H9 (cell line): Measurements from ENCODE around the gene ELOVL4. TPM values are rescaled to one million over a fixed set of nuclear protein-coding genes. Genes with fewer than 3 reads are reported as not detected.

ENCODE experiments used
- DNase-seq: peaks from one replicate; pipeline ENCODE4 v3.0.0-alpha.2; 2017
- H2AFZ ChIP-seq: one replicate; pipeline ENCODE4 v1.6.1; 2013; ENCODE audit warnings: mild to moderate bottlenecking, low read length, control low read depth, moderate library complexity
- H2AK5ac ChIP-seq: 2 replicates; pipeline ENCODE4 v1.6.1; 2013; ENCODE audit warnings: low read length, control low read depth, mixed read lengths; ENCODE audit not compliant: insufficient read length
- H2BK120ac ChIP-seq: one replicate; pipeline ENCODE4 v1.6.1; 2013; ENCODE audit warnings: low read depth, mild to moderate bottlenecking, low read length, control low read depth, inconsistent platforms; ENCODE audit not compliant: poor library complexity, severe bottlenecking
- H2BK12ac ChIP-seq: 2 replicates; pipeline ENCODE4 v1.6.1; 2013; ENCODE audit warnings: low read length, control low read depth, mixed read lengths, low read depth; ENCODE audit not compliant: insufficient read length
- H2BK15ac ChIP-seq: 2 replicates; pipeline ENCODE4 v1.6.1; 2013; ENCODE audit warnings: low read depth, low read length, control low read depth
- H2BK20ac ChIP-seq: one replicate; pipeline ENCODE4 v1.6.1; 2013; ENCODE audit warnings: low read depth, mild to moderate bottlenecking, low read length, control low read depth, inconsistent platforms; ENCODE audit not compliant: poor library complexity, severe bottlenecking
- H2BK5ac ChIP-seq: 2 replicates; pipeline ENCODE4 v1.6.1; 2013; ENCODE audit warnings: low read length, control low read depth, mixed read lengths; ENCODE audit not compliant: insufficient read length
- H3K14ac ChIP-seq: 2 replicates; pipeline ENCODE4 v1.6.1; 2013; ENCODE audit warnings: low read length, control low read depth; ENCODE audit not compliant: insufficient read depth
- H3K18ac ChIP-seq: 2 replicates; pipeline ENCODE4 v1.6.1; 2013; ENCODE audit warnings: low read depth, mild to moderate bottlenecking, mixed read lengths, low read length, control low read depth; ENCODE audit not compliant: insufficient read length
- H3K23ac ChIP-seq: 2 replicates; pipeline ENCODE4 v1.6.1; 2013; ENCODE audit warnings: low read length, control low read depth, mixed read lengths, low read depth; ENCODE audit not compliant: insufficient read length
- H3K23me2 ChIP-seq: 2 replicates; pipeline ENCODE4 v1.6.1; 2013; ENCODE audit warnings: low read depth, mild to moderate bottlenecking, mixed read lengths, low read length, control low read depth; ENCODE audit not compliant: insufficient read length, poor library complexity, severe bottlenecking
- H3K27ac ChIP-seq: 2 replicates; pipeline ENCODE4 v1.5.1; 2013; ENCODE audit warnings: low read length, control low read depth, mixed read lengths, low read depth; ENCODE audit not compliant: insufficient read length
- H3K27me3 ChIP-seq: 2 replicates; pipeline ENCODE4 v1.6.1; 2013; ENCODE audit warnings: low read length, control low read depth, inconsistent platforms; ENCODE audit not compliant: insufficient read depth
- H3K4ac ChIP-seq: 2 replicates; pipeline ENCODE4 v1.6.1; 2013; ENCODE audit warnings: low read depth, mild to moderate bottlenecking, control low read depth, inconsistent platforms, low read length, moderate library complexity
- H3K4me1 ChIP-seq: 2 replicates; pipeline ENCODE4 v1.6.1; 2013; ENCODE audit warnings: low read length, control low read depth, inconsistent platforms; ENCODE audit not compliant: insufficient read depth
- H3K4me2 ChIP-seq: 2 replicates; pipeline ENCODE4 v1.6.1; 2013; ENCODE audit warnings: low read length, control low read depth, mixed read lengths; ENCODE audit not compliant: insufficient read length, insufficient read depth
- H3K56ac ChIP-seq: 2 replicates; pipeline ENCODE4 v1.6.1; 2013; ENCODE audit warnings: low read depth, mild to moderate bottlenecking, mixed read lengths, low read length, control low read depth; ENCODE audit not compliant: insufficient read length
- H3K79me1 ChIP-seq: 2 replicates; pipeline ENCODE4 v1.6.1; 2013; ENCODE audit warnings: low read depth, mild to moderate bottlenecking, moderate library complexity, low read length, control low read depth, inconsistent platforms; ENCODE audit not compliant: insufficient read depth, poor library complexity, severe bottlenecking
- H3K79me2 ChIP-seq: 2 replicates; pipeline ENCODE4 v1.6.1; 2013; ENCODE audit warnings: low read length, control low read depth, inconsistent platforms; ENCODE audit not compliant: insufficient read depth
- H3K9ac ChIP-seq: 2 replicates; pipeline ENCODE4 v1.6.1; 2013; ENCODE audit warnings: low read length, control low read depth, mixed read lengths; ENCODE audit not compliant: insufficient read length; ENCODE audit errors: extremely low read depth
- H3K9me3 ChIP-seq: one replicate; pipeline ENCODE4 v1.6.1; 2013; ENCODE audit warnings: low read depth, low read length, inconsistent platforms; ENCODE audit not compliant: control insufficient read depth
- H3T11ph ChIP-seq: one replicate; pipeline ENCODE4 v1.6.1; 2013; ENCODE audit warnings: mild to moderate bottlenecking, low read length, control low read depth, inconsistent platforms
- H4K20me1 ChIP-seq: one replicate; pipeline ENCODE4 v1.6.1; 2013; ENCODE audit not compliant: control insufficient read depth, insufficient read length, insufficient read depth
- H4K5ac ChIP-seq: 2 replicates; pipeline ENCODE4 v1.6.1; 2013; ENCODE audit warnings: low read depth, mild to moderate bottlenecking, mixed read lengths, low read length, control low read depth; ENCODE audit not compliant: insufficient read length
- H4K8ac ChIP-seq: replicated peaks from 2 replicates; pipeline ENCODE4 v1.6.1; 2013; ENCODE audit warnings: low read length, control low read depth, mixed read lengths, low read depth; ENCODE audit not compliant: insufficient read length
- H4K91ac ChIP-seq: 2 replicates; pipeline ENCODE4 v1.6.1; 2013; ENCODE audit warnings: low read depth, mild to moderate bottlenecking, moderate library complexity, mixed read lengths, low read length, control low read depth; ENCODE audit not compliant: insufficient read length
- H3K27ac Mint-ChIP-seq, 3 experiments: 2 replicates in 2 of 3; 3 replicates in 1 of 3; pipeline ENCODE4 v1.8.0; 2020 to 2021; ENCODE audit warnings: mixed read lengths in 3 of 3, mild to moderate bottlenecking in 1 of 3, moderate library complexity in 1 of 3
- H3K27me3 Mint-ChIP-seq: 2 replicates; pipeline ENCODE4 v1.8.0; 2021; ENCODE audit warnings: low read depth, mild to moderate bottlenecking, moderate library complexity, mixed read lengths
- H3K36me3 Mint-ChIP-seq, 3 experiments: 2 replicates in 2 of 3; 3 replicates in 1 of 3; pipeline ENCODE4 v1.8.0; 2020 to 2021; ENCODE audit warnings: low read depth in 3 of 3, mixed read lengths in 3 of 3; ENCODE audit not compliant: insufficient read depth in 1 of 3
- H3K4me1 Mint-ChIP-seq, 2 experiments: 2 replicates each; pipeline ENCODE4 v1.8.0; 2020; ENCODE audit warnings: mixed read lengths in 2 of 2
- H3K4me3 Mint-ChIP-seq, 2 experiments: 2 replicates in 1 of 2; 3 replicates in 1 of 2; pipeline ENCODE4 v1.8.0; 2020 to 2021; ENCODE audit warnings: mild to moderate bottlenecking in 2 of 2, mixed read lengths in 2 of 2, moderate library complexity in 1 of 2
- H3K9me3 Mint-ChIP-seq, 2 experiments: 2 replicates in 1 of 2; 3 replicates in 1 of 2; pipeline ENCODE4 v1.8.0; 2020; ENCODE audit warnings: mild to moderate bottlenecking in 2 of 2, mixed read lengths in 2 of 2, moderate library complexity in 1 of 2
- CTCF ChIP-seq: fragments of 200-600 bp; sonication (generic); conservative IDR thresholded peaks from 3 replicates; pipeline ENCODE4 v1.8.0; 2021; ENCODE audit warnings: antibody characterized with exemption, mild to moderate bottlenecking
- WGBS: extraction: QIAGEN DNeasy Blood & Tissue Kit; methylation state at CpG from one replicate; pipeline ENCODE4 v1.1.7; 2013; ENCODE audit warnings: missing lambda C conversion rate, low lambda C conversion rate, mixed read lengths; ENCODE audit not compliant: insufficient read length; ENCODE audit errors: extremely low coverage; 5-methylcytosine and 5-hydroxymethylcytosine counted together
- total RNA-seq: library from RNA; stranded (reverse); gene quantifications from 2 replicates; pipeline ENCODE4 v1.2.1, GENCODE V29; 2021

The ELOVL4 gene
- total RNA-seq, 1 experiment from 2014 or later = 10.1 TPM

DNA sequence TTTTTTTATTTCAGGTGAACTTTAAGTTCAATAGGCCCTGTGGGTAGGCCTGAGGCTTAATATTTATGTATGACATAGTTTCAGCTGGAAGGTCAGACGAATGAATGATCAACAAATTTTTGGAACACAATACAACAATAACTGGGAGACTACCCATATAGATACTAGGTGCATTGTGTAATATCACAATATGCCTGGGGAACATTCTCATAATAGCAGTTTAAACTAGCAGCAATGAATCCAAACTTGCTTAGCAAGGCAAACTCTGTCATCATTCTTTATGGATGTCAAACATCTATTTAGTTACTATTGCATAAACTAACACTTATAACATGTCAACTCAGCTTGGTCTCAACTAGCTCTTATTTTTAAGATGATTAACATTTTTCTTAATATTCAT, 49.3 kb downstream of the ELOVL4 start:
- Mint-ChIP-seq H3K27ac (no peak overlapping the region), H3K36me3 (no peaks in the 10 kb centered on the region; a peak in 1 of 7 replicates), H3K4me1 (no peaks in the 10 kb centered on the region), H3K27me3 (no peaks in the 10 kb centered on the region), H3K4me3 (no peak overlapping the region), H3K9me3 (peaks cover 0 to 3% of the 10 kb centered on the region in 2 experiments; a peak in 2 of 5 replicates)
- no peaks in the 10 kb centered on the region for H3K79me1 ChIP-seq
- H3K14ac ChIP-seq = no peak overlapping the region
- H4K8ac ChIP-seq = no peak overlapping the region
- TF ChIP-seq CTCF = no peak
- H3T11ph ChIP-seq = no peak overlapping the region
- no peak overlapping the region for H2BK5ac ChIP-seq
- no peaks in the 10 kb centered on the region for H3K4me1 ChIP-seq
- H2BK12ac ChIP-seq = no peak overlapping the region
- H2AFZ ChIP-seq = no peak overlapping the region
- H3K9ac ChIP-seq = no peak overlapping the region
- H2BK20ac ChIP-seq = no peak overlapping the region
- H3K23me2 ChIP-seq = no peaks in the 10 kb centered on the region
- H4K20me1 ChIP-seq = no peaks in the 10 kb centered on the region
- no peak overlapping the region for H2AK5ac ChIP-seq
- H2BK120ac ChIP-seq = no peak overlapping the region
- H3K18ac ChIP-seq = no peak overlapping the region
- H2BK15ac ChIP-seq = no peak overlapping the region
- H3K23ac ChIP-seq = no peak overlapping the region
- no peak for DNase-seq
- no peak overlapping the region for H3K27ac ChIP-seq
- H4K91ac ChIP-seq = no peak overlapping the region
- H3K9me3 ChIP-seq = no peaks in the 10 kb centered on the region
- H3K4ac ChIP-seq = no peak overlapping the region
- no peak overlapping the region for H3K4me2 ChIP-seq
- no peak overlapping the region for H4K5ac ChIP-seq
- WGBS = no CpG with 5 or more reads among the region's 1 CpG
- H3K56ac ChIP-seq = no peak overlapping the region
- no peaks in the 10 kb centered on the region for H3K79me2 ChIP-seq
- H3K27me3 ChIP-seq = no peaks in the 10 kb centered on the region
